ENCODE measurements around the gene ATP1A2.
"Not testable (repeated sequence)": the region's sequence is repeated elsewhere in the genome, so short reads cannot be mapped to it uniquely, and the experiment has no call there.

ATP1A2 gene

GRCh38 chr1:160099716-160100375 lies 15.7 kb upstream of the ATP1A2 start:
- H3K27ac Mint-ChIP-seq, result peak overlapping the region; percentile 89 to 96
- ATAC-seq (replicated peaks) (no peak), DNase-seq (no peak)
- peak overlapping the region; percentile 74 to 82 for H3K4me3 Mint-ChIP-seq
- H3K27me3 Mint-ChIP-seq, result no peaks in the 10 kb centered on the region
- peaks cover 28% of the 10 kb centered on the region for H3K36me3 Mint-ChIP-seq (ENCODE audit: insufficient read depth)
- H3K9me3 Mint-ChIP-seq, result no peaks in the 10 kb centered on the region
- peaks cover 37% of the 10 kb centered on the region in 2 donors for H3K4me1 Mint-ChIP-seq (ENCODE audit: low read depth in 2 of 2)

- Mint-ChIP-seq H3K27ac (peak overlapping the region; percentile 88 to 96), H3K4me1 (ENCODE audit: low read depth in 2 of 2) (peaks cover 31 to 32% of the 10 kb centered on the region in 2 donors), H3K9me3 (no peaks in the 10 kb centered on the region), H3K36me3 (ENCODE audit: insufficient read depth) (peaks cover 28% of the 10 kb centered on the region), H3K27me3 (peaks cover 0 to 2% of the 10 kb centered on the region in 2 donors), H3K4me3 (peak overlapping the region; percentile 43 to 62)
- peak; percentile 27 for ATAC-seq (replicated peaks)
- DNase-seq, result peak; percentile 59
These were observed 14.4 kb upstream of the ATP1A2 start for GRCh38 chr1:160101037-160101716.

DNA sequence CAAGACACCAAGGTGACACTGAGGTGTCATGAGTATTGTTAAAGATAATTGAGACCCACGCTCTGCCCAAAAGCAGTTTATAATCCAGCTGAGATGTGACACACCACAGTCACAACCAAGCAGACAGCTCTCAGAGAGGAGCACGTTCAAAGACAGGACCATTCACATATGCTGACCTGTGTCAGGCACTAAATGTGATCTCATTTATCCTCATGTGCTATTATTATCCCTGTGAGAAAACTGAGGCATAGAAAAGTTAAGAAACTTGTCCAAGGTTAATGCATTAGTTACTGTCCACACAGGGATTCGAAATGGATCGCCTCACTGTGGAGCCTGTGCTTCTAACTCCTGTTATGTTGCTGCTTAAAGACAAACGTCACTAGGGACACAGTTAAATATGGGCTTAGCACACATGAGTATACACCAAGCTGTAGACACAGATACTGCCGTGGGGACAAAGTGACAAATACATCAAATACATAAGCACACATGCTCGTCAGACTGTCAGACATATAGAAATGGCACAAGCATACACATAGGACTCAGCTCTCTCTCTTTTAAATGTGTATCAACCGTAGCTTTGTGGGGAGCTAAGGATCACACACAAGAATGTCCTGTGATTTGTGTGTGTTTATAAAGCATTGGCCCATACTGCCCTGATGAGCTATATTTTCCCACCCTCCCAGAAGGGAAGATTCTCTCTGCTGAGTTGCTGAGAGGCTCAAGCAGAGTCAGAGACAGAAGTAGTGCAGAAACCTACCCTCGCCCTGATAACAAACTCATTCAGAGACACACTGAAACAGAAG lies 13.6 kb upstream of the ATP1A2 start:
- ATAC-seq (replicated peaks) (no peak), DNase-seq (no peak)
- Mint-ChIP-seq H3K36me3 (ENCODE audit: insufficient read depth) (peaks cover 28% of the 10 kb centered on the region), H3K4me1 (ENCODE audit: low read depth in 2 of 2) (peaks cover 24 to 29% of the 10 kb centered on the region in 2 donors), H3K4me3 (no peak overlapping the region), H3K9me3 (no peaks in the 10 kb centered on the region), H3K27me3 (peaks cover 0 to 6% of the 10 kb centered on the region in 2 donors), H3K27ac (peak overlapping the region; percentile 88 to 96)

DNA sequence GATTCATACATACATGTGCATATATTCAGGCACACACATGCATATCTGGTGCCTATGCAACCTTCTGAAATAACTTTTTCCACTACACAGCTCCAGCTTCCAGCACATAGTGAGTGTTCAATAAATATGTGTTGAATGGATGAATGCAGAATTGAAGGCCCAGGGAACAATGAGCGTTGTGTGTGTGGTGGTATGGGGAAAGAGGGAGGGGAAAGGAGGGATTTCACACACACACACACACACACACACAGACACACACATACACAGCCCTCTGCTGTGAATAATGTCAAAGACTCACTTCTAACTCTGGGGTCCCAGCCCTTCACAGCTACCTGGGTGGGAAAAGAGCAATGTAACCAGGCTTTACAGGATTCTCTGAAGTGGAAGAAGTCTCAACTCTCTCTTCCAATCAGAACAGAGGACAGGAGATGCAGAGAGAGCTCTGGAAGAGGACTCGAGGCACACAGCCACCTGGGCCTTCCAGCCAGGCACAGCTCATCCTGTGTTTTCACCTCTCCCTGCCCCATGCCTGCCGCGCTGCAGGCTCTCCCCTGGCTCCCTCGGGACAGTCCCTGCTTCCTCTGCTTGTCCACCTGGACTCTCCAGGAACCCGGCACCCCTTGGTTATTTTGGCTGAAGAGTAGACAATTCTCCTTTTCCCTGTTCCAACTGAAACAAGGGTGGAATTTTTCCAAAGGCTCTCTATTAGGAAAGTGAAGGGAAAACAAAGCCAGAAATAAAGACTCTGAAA lies 11.7 kb upstream of the ATP1A2 start:
- Mint-ChIP-seq H3K27ac (peak overlapping the region in 1 of 2 donors; percentile 15), H3K36me3 (ENCODE audit: insufficient read depth) (peaks cover 13% of the 10 kb centered on the region), H3K27me3 (peaks cover 3 to 8% of the 10 kb centered on the region in 2 donors), H3K4me1 (ENCODE audit: low read depth in 2 of 2) (peaks cover 15 to 20% of the 10 kb centered on the region in 2 donors), H3K4me3 (no peak overlapping the region), H3K9me3 (no peaks in the 10 kb centered on the region)
- ATAC-seq (replicated peaks), result no peak
- DNase-seq, result no peak

- H3K4me3 Mint-ChIP-seq, result no peak overlapping the region
- ATAC-seq (replicated peaks), result no peak
- peaks cover 8% of the 10 kb centered on the region for H3K36me3 Mint-ChIP-seq (ENCODE audit: insufficient read depth)
- H3K27me3 Mint-ChIP-seq, result peaks cover 10 to 13% of the 10 kb centered on the region in 2 donors
- H3K27ac Mint-ChIP-seq, result peak overlapping the region in 1 of 2 donors; percentile 15
- H3K9me3 Mint-ChIP-seq, result no peaks in the 10 kb centered on the region
- H3K4me1 Mint-ChIP-seq (ENCODE audit: low read depth in 2 of 2), result peaks cover 11 to 16% of the 10 kb centered on the region in 2 donors
- no peak for DNase-seq
These were observed 11.1 kb upstream of the ATP1A2 start for GRCh38 chr1:160104486-160104885.

GRCh38 chr1:160105155-160105554 lies 10.4 kb upstream of the ATP1A2 start:
- DNase-seq (no peak), ATAC-seq (replicated peaks) (no peak)
- no peak overlapping the region for H3K4me3 Mint-ChIP-seq
- H3K27ac Mint-ChIP-seq, result no peak overlapping the region
- H3K4me1 Mint-ChIP-seq (ENCODE audit: low read depth in 2 of 2), result peaks cover 9 to 14% of the 10 kb centered on the region in 2 donors
- H3K36me3 Mint-ChIP-seq (ENCODE audit: insufficient read depth), result peaks cover 8% of the 10 kb centered on the region
- peaks cover 13 to 17% of the 10 kb centered on the region in 2 donors for H3K27me3 Mint-ChIP-seq
- H3K9me3 Mint-ChIP-seq, result no peaks in the 10 kb centered on the region

- Mint-ChIP-seq H3K36me3 (ENCODE audit: insufficient read depth) (no peaks in the 10 kb centered on the region), H3K27ac (no peak overlapping the region), H3K4me3 (no peak overlapping the region), H3K4me1 (ENCODE audit: low read depth in 2 of 2) (peaks cover 3 to 8% of the 10 kb centered on the region in 2 donors), H3K9me3 (no peaks in the 10 kb centered on the region), H3K27me3 (peaks cover 22 to 32% of the 10 kb centered on the region in 2 donors)
- DNase-seq (no peak), ATAC-seq (replicated peaks) (no peak)
These were observed 8.0 kb upstream of the ATP1A2 start for GRCh38 chr1:160107512-160107911.

GRCh38 chr1:160108888-160109662 lies 6.5 kb upstream of the ATP1A2 start:
- Mint-ChIP-seq H3K4me3 (no peak overlapping the region), H3K9me3 (no peaks in the 10 kb centered on the region), H3K27me3 (peaks cover 22 to 48% of the 10 kb centered on the region in 2 donors), H3K27ac (no peak overlapping the region), H3K36me3 (ENCODE audit: insufficient read depth) (no peaks in the 10 kb centered on the region), H3K4me1 (ENCODE audit: low read depth in 2 of 2) (peaks cover 2 to 3% of the 10 kb centered on the region in 2 donors)
- DNase-seq, result peak; percentile 12 to 27 (median 25)
- ATAC-seq (replicated peaks), result peak; percentile 32

GRCh38 chr1:160109686-160110085 lies 5.9 kb upstream of the ATP1A2 start:
- Mint-ChIP-seq H3K4me1 (ENCODE audit: low read depth in 2 of 2) (peaks cover 2 to 3% of the 10 kb centered on the region in 2 donors), H3K27me3 (peaks cover 26 to 54% of the 10 kb centered on the region in 2 donors), H3K4me3 (no peak overlapping the region), H3K36me3 (ENCODE audit: insufficient read depth) (no peaks in the 10 kb centered on the region), H3K27ac (no peak overlapping the region), H3K9me3 (no peaks in the 10 kb centered on the region)
- no peak for DNase-seq
- ATAC-seq (replicated peaks), result no peak

DNA sequence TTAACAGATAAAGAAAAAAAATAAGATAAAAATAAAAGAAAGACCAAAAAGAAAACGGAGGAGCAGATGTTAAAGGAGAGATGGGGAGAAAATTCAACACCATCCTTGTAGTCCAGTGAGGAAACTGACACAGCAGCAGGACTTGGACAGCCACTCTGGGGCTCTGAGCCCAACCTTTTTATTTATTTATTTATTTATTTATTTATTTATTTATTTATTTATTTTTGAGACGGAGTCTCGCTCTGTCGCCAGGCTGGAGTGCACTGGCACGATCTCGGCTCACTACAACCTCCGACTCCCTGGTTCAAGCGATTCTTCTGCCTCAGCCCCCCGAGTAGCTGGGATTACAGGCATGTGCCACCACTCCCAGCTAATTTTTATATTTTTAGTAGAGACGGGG lies 4.1 kb upstream of the ATP1A2 start:
- not testable (repeated sequence) for H3K9me3 Mint-ChIP-seq; H3K36me3 Mint-ChIP-seq (ENCODE audit: insufficient read depth); DNase-seq; ATAC-seq (replicated peaks); H3K4me1 Mint-ChIP-seq (ENCODE audit: low read depth in 2 of 2); H3K27ac Mint-ChIP-seq; H3K4me3 Mint-ChIP-seq
- H3K27me3 Mint-ChIP-seq, result peaks cover 37 to 71% of the 10 kb centered on the region in 2 donors

DNA sequence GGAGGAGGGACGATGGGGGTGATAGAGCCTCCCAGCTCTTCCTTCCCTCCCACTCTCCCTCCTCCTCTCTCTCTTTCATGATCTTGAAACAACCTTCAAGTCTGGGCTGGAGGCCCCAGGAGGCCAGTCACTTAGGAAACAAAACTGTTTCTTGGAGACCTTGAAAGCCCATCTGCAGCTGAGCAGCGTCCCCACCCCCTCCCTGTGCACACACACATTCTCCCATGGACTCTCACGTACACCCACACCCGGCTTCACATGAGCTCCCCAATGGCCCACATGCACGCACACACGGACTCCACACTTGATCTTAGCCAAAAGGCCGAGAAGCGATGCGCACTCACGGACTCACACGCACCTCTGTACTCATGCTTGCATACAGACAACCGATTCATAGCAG lies 3.2 kb upstream of the ATP1A2 start:
- DNase-seq (no peak), ATAC-seq (replicated peaks) (no peak)
- H3K27ac Mint-ChIP-seq, result no peak overlapping the region
- H3K36me3 Mint-ChIP-seq (ENCODE audit: insufficient read depth), result no peaks in the 10 kb centered on the region
- peaks cover 43 to 80% of the 10 kb centered on the region in 2 donors for H3K27me3 Mint-ChIP-seq
- no peaks in the 10 kb centered on the region for H3K9me3 Mint-ChIP-seq
- no peak overlapping the region for H3K4me3 Mint-ChIP-seq
- H3K4me1 Mint-ChIP-seq (ENCODE audit: low read depth in 2 of 2), result peaks cover 2 to 3% of the 10 kb centered on the region in 2 donors

GRCh38 chr1:160113407-160113806 lies 2.2 kb upstream of the ATP1A2 start:
- peaks cover 43 to 86% of the 10 kb centered on the region in 2 donors for H3K27me3 Mint-ChIP-seq
- DNase-seq (no peak), ATAC-seq (replicated peaks) (no peak)
- no peak overlapping the region for H3K4me3 Mint-ChIP-seq
- no peaks in the 10 kb centered on the region for H3K36me3 Mint-ChIP-seq (ENCODE audit: insufficient read depth)
- no peaks in the 10 kb centered on the region for H3K9me3 Mint-ChIP-seq
- H3K4me1 Mint-ChIP-seq (ENCODE audit: low read depth in 2 of 2), result peaks cover 2 to 3% of the 10 kb centered on the region in 2 donors
- no peak overlapping the region for H3K27ac Mint-ChIP-seq

Measured in effector memory CD8-positive, alpha-beta T cell (primary cell).